ENCODE results near the gene SLC35B3. TPM values are rescaled to one million over a fixed set of nuclear protein-coding genes. Genes with fewer than 3 reads are reported as not detected.

Gene SLC35B3
- polyA plus RNA-seq, 1 donor from 2014 or later: 22.0 TPM

DNA sequence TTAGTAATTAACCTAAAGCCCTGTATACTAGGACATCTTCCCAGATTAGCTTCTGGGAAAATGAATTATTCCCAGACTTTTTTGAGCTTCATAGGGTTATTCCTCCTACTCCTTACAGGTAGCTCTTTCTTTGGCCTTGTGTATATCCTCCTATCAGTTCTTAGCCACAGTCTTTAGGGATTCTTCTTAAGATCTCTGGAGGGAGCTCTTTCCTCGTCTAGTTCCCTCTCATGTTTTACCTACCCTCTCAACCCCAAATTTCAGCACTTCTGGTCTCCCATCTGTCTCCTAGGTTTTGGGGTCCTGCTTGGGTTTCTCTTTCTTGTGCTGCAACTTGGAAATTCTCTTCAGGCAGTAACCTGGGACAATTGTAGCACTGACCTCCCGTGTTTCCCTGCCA is 46.4 kb upstream of the SLC35B3 start:
- no peaks in the 10 kb centered on the region for H3F3A ChIP-seq (ENCODE audit: insufficient read depth, low read length, poor library complexity, severe bottlenecking)
- H3K9me3 ChIP-seq (ENCODE audit: low read length): peaks cover 5% of the 10 kb centered on the region
- TF ChIP-seq MXI1 (conservative IDR thresholded peaks at IDR 0.05; ENCODE audit: poor library complexity, severe bottlenecking) (no peak), EZH2 (IDR thresholded peaks at IDR 0.05; ENCODE audit: borderline replicate concordance, insufficient read depth, low read length, poor library complexity, severe bottlenecking) (no peak), EP300 (conservative IDR thresholded peaks at IDR 0.05; ENCODE audit: poor library complexity, severe bottlenecking) (no peak), RAD21 (conservative IDR thresholded peaks at IDR 0.05) (no peak), SMC3 (conservative IDR thresholded peaks at IDR 0.05; ENCODE audit: poor library complexity) (no peak), TAF1 (IDR thresholded peaks at IDR 0.05; ENCODE audit: low read depth) (no peak)
- TF ChIP-seq, protein P1, sequence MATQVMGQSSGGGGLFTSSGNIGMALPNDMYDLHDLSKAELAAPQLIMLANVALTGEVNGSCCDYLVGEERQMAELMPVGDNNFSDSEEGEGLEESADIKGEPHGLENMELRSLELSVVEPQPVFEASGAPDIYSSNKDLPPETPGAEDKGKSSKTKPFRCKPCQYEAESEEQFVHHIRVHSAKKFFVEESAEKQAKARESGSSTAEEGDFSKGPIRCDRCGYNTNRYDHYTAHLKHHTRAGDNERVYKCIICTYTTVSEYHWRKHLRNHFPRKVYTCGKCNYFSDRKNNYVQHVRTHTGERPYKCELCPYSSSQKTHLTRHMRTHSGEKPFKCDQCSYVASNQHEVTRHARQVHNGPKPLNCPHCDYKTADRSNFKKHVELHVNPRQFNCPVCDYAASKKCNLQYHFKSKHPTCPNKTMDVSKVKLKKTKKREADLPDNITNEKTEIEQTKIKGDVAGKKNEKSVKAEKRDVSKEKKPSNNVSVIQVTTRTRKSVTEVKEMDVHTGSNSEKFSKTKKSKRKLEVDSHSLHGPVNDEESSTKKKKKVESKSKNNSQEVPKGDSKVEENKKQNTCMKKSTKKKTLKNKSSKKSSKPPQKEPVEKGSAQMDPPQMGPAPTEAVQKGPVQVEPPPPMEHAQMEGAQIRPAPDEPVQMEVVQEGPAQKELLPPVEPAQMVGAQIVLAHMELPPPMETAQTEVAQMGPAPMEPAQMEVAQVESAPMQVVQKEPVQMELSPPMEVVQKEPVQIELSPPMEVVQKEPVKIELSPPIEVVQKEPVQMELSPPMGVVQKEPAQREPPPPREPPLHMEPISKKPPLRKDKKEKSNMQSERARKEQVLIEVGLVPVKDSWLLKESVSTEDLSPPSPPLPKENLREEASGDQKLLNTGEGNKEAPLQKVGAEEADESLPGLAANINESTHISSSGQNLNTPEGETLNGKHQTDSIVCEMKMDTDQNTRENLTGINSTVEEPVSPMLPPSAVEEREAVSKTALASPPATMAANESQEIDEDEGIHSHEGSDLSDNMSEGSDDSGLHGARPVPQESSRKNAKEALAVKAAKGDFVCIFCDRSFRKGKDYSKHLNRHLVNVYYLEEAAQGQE (IDR thresholded peaks at IDR 0.05; ENCODE audit: borderline replicate concordance): no peak
- TF ChIP-seq, protein P2, sequence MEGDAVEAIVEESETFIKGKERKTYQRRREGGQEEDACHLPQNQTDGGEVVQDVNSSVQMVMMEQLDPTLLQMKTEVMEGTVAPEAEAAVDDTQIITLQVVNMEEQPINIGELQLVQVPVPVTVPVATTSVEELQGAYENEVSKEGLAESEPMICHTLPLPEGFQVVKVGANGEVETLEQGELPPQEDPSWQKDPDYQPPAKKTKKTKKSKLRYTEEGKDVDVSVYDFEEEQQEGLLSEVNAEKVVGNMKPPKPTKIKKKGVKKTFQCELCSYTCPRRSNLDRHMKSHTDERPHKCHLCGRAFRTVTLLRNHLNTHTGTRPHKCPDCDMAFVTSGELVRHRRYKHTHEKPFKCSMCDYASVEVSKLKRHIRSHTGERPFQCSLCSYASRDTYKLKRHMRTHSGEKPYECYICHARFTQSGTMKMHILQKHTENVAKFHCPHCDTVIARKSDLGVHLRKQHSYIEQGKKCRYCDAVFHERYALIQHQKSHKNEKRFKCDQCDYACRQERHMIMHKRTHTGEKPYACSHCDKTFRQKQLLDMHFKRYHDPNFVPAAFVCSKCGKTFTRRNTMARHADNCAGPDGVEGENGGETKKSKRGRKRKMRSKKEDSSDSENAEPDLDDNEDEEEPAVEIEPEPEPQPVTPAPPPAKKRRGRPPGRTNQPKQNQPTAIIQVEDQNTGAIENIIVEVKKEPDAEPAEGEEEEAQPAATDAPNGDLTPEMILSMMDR (IDR thresholded peaks at IDR 0.05; ENCODE audit: poor library complexity, severe bottlenecking): no peak
- no peak overlapping the region for H2AFZ ChIP-seq (ENCODE audit: low read depth, low read length)
- H3K4me2 ChIP-seq (ENCODE audit: low read length): no peak overlapping the region
- H3K4me3 ChIP-seq (ENCODE audit: low read length): no peak overlapping the region
- H4K20me1 ChIP-seq (ENCODE audit: insufficient read depth): no peaks in the 10 kb centered on the region
- H3K9me2 ChIP-seq (ENCODE audit: insufficient read depth, low read length): no peaks in the 10 kb centered on the region
- H3K27ac ChIP-seq (ENCODE audit: low read length): no peak overlapping the region
- H3K9ac ChIP-seq (ENCODE audit: low read length): no peak overlapping the region
- H3K79me2 ChIP-seq (replicated peaks; ENCODE audit: insufficient read depth, low read length): no peaks in the 10 kb centered on the region
- H3K36me3 ChIP-seq (ENCODE audit: insufficient read depth, low read length): no peaks in the 10 kb centered on the region
- H3K27me3 ChIP-seq (ENCODE audit: insufficient read depth, low read depth, low read length): no peaks in the 10 kb centered on the region

DNA sequence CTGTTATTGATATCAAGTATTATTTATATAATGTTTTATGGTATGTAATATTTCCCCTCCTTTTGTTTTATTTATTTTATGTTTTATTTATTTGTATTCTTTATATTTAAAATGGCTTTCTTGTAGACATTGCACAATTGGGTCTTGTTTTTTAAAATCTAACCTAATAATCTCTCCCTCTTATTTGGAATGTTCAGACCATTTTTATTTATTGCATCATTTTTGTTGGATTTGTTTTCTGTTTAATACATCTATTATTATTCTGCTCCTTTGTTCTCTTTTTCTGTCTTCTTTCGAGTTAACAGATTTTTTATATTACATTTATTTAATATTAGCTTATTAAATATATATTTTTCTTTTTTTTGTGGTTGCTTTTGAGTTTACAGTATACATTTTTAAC is 43.1 kb upstream of the SLC35B3 start:
- H3K9ac ChIP-seq (ENCODE audit: low read length): no peak overlapping the region
- no peaks in the 10 kb centered on the region for H3K9me2 ChIP-seq (ENCODE audit: insufficient read depth, low read length)
- H3K4me3 ChIP-seq (ENCODE audit: low read length): no peak overlapping the region
- TF ChIP-seq EZH2 (IDR thresholded peaks at IDR 0.05; ENCODE audit: borderline replicate concordance, insufficient read depth, low read length, poor library complexity, severe bottlenecking): no peak
- no peak for TF ChIP-seq SMC3 (conservative IDR thresholded peaks at IDR 0.05; ENCODE audit: poor library complexity)
- TF ChIP-seq, protein P1 (IDR thresholded peaks at IDR 0.05; ENCODE audit: borderline replicate concordance): no peak
- no peak for TF ChIP-seq POLR2AphosphoS5 (IDR thresholded peaks at IDR 0.05)
- no peak for TF ChIP-seq MXI1 (conservative IDR thresholded peaks at IDR 0.05; ENCODE audit: poor library complexity, severe bottlenecking)
- no peak for TF ChIP-seq TAF1 (IDR thresholded peaks at IDR 0.05; ENCODE audit: low read depth)
- no peak for TF ChIP-seq EP300 (conservative IDR thresholded peaks at IDR 0.05; ENCODE audit: poor library complexity, severe bottlenecking)
- TF ChIP-seq, protein P2 (IDR thresholded peaks at IDR 0.05; ENCODE audit: poor library complexity, severe bottlenecking): no peak
- no peak for TF ChIP-seq RAD21 (conservative IDR thresholded peaks at IDR 0.05)
- no peaks in the 10 kb centered on the region for H3K36me3 ChIP-seq (ENCODE audit: insufficient read depth, low read length)
- no peaks in the 10 kb centered on the region for H3K27me3 ChIP-seq (ENCODE audit: insufficient read depth, low read depth, low read length)
- no peak overlapping the region for H3K27ac ChIP-seq (ENCODE audit: low read length)
- no peaks in the 10 kb centered on the region for H4K20me1 ChIP-seq (ENCODE audit: insufficient read depth)
- no peak overlapping the region for H2AFZ ChIP-seq (ENCODE audit: low read depth, low read length)
- H3K4me2 ChIP-seq (ENCODE audit: low read length): no peak overlapping the region
- H3F3A ChIP-seq (ENCODE audit: insufficient read depth, low read length, poor library complexity, severe bottlenecking): no peaks in the 10 kb centered on the region
- H3K9me3 ChIP-seq (ENCODE audit: low read length): peaks cover 5% of the 10 kb centered on the region
- H3K79me2 ChIP-seq (replicated peaks; ENCODE audit: insufficient read depth, low read length): no peaks in the 10 kb centered on the region

Measured in neural cell (in vitro differentiated cells).